NCI-H187 (cell line): ENCODE measurements around the gene CD200.

ENCODE experiments used
- DNase-seq, 2 experiments: peaks; one replicate each; lab custom pipeline; 2025; lab: John Stamatoyannopoulos, UW

Gene CD200

DNA sequence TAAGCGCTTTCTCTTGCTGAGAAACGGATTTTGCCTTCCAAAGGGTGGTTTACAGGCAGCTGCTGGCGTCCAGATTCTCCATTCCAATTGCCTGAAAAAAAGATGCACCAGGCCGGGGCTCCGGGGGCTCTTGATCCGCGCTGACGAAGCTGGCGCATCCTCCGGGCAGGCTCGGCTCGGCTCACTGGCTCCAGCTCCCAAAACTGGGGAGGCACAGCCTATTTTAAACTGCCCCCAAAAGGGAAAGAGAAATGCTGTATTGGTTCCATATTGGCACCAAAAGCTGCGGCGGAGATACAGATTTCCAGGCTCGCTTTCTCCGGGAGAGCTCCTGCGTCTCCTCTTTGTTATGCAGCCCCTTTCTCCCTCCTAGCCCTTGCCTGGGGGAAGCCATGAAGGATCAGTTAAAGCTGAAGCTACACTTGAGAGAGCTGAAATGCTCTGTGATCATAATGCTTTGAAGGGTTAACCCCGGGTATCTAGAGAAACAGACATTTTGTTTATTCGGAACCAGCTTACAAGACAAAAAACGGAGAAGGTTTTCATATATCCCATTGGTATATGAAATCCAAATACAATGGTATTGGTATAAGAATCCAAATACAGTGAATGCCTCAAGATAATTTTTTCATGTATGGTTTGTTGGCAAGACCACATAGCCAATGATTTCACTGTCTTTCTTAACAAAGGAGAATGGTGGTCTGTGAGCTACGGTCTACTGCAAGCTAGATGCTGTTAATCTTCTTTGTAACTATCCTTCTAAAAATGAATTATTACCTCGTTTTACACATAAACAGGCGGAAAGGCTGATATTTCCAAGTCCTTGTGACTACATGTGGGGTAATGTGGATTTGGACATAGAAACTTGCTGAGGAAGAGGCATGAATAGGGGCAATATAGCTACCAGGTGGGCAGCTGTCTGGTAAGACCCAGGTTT lies 693 bp downstream of the CD200 start:
- DNase-seq: no peak

DNA sequence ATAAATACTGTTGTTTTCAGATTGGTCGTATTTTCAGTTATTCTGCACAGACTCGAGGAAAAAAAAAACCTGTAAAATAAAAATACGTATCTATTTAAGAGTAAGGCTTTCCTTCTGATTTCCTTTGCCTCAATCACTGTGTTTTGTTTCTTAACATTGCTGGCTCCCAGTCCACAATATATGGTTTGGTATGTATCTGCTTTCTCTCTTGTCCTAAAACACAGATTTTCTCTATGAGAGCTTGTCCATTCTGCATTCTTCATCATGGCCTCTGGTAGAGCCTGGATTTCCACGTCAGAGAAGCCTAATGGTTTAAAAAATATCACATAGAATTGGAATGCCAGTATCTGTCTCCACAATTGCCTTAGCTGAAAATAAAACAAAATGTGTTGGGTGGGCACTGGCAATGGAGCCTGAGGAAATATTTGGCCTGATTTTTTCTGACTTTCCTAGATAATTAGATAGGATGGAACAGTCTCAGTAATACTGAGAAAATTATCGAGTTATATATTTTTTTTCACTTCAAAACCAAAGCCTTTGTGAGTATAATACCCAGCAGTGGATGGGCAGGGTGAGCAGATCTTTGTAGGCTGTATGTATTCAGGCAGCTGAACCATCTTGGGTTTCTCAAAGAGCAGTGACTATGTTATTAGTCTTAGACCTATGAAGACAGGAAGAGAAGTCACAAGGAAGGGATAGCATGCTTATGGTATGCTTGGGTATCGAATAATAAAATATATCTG lies 1.9 kb downstream of the CD200 start:
- DNase-seq: no peak

DNA sequence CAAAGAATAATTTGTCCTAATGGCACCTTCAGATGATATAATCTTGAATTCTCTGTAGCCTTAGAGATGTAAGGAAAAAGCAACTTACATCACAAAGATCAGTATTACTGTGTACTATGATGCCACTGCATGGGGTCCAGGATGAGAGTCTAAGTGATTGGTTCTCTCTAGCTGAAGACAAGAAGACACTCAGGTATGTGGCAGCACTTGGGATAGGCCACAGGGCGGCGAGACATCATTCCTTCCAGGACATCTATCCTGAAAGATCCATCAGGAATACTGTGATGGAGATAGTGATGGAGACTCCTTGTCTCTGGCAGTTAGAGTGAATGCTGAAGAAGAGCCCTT lies 2.5 kb downstream of the CD200 start:
- no peak for DNase-seq

DNA sequence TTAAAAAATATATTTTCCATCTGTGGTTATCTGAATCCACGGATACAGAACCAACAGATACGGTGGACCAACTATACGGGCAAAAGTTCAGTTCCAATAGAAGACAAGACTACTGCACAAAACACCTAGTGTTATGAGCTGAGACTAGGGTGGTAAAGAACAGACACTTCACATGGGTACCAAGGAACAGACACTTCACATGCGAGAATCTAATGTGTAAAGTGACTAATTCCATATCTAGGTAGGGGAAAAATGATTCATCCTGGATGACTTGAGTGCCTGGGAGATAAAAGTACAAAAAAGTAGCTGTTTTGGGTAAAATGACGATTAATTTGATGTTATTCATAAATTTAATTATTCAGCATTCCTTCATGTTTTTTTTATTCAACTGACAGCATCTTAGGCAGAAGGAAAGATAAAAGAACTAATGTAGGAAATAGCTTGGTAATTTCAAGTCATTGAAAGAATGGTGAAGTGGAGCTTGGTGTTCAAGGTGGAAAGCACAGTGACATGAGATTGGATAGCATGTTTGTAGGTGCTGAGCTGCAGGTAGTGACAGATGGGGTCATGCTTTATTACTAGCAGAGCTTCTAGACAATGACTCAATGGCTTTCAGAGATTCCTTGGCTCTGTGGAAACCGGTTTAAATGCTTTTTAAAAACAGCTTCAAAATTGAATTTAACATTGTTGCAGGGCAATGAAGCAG lies 5.2 kb downstream of the CD200 start:
- no peak for DNase-seq

DNA sequence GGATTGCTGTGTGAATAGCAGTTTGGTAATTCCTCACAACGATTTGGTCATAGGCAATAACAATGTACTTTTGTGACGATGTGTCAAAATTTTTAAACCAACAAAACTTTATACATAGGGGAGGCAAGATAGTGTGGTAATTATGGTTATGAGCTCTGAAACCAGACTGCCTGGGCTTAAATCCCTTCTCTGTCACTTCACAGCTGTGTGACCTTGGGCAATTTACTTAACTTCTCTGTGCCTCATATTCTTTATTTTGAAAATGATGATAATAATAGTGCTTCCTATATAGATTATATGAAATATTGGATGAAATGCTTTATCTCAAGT lies 5.7 kb downstream of the CD200 start:
- DNase-seq: no peak

DNA sequence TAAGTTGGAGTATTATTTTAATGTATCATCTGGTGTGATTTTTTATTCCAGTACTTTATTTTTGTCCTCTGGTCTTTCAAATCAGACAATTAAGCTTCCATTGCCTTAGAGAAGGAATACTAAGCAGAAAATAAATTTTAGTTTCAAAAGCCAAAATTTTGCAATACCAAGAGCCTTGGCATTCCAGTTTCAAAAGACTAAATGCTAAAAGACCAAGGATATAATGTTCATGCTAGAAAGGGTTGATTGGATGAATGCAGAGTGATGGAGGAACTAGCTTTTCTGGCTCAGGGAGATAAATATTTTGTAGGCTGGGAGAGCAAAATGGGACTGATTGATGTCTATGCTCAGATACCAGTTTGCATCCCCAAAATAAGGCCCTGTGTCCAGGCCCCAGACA lies 6.2 kb downstream of the CD200 start:
- DNase-seq: no peak

DNA sequence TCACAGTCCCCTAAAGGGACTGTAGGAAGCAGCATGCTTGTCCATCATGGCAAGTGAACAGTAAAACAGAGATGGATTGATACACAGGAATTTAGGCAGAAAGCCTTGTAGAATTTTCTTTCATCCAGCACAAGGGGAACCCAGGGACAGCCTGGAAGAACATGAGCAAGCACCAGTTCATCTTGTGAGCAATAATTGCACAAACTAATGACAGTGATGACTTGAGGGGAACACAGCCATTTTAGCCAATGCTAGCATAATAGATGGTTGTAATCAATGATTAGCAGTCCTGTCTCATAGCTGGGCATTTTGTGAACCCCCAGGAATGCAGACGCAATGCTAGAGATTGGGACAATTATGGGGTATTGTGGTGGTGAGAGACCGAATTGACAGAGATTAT lies 6.7 kb downstream of the CD200 start:
- DNase-seq: no peak

DNA sequence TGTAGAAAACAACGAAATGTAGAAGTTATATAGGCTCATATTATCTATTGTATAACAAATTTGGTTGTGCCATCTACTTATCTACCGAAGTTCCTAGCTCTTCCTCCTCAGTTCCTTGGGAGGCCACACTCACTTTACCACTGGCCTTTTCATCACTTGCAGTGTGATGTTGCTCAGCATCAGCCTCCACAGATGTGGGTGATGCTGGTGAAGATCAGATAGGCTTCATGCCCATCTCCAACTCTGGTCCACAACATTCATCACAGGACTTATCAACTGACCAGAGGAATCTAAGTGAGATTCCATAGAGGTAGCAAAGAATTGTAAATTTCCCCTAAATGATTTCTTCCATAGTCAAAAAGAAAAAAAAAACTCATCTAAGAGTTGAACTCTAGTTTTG lies 8.4 kb downstream of the CD200 start:
- no peak for DNase-seq

DNA sequence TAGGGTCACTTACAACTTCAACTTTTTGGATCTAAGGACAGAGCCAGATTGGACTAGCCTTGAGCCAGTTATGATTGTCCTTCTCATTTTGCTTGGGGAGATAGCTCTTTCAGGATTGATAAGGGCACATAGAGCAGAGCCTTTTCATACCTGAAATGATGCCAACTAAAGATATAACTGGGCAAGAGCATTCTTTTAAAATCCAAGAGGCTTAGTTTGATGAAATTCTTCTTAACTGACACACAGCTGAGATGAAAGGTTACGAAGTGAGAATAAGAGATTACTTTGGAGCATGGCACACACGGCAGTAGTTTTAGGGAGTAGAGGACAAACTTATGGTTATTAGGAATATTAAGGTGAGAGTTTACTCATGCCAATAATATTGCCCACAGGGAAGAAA lies 12.7 kb downstream of the CD200 start:
- no peak for DNase-seq

DNA sequence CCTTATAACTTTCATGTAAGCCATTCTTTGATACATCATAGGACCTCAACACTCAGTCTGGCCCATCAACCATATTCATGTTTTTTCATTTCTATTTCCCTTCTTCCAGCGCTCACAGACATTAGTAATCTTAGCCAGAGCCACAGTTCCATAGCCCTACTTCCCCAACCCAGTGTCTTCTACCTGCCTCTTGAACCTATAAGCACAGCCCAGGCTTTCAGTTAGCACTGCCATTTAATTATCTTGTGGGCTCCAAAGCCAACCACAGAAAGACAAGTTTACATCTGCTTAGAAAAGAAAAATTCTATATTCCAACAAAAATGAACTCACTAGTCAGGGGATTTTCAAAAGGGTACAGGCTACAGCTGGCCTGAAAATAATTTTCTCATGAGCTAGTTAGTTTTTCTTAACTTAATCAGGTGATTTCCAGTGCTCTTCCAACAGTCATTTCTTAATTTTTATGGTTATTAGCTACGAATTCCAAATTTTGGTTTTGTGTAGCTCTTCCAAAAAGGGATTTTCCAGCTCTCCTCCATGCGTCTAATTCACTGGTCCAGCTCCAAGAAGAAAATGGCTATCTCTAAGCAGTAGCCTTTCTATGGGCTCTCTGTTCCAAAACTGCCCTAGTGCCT lies 13.7 kb downstream of the CD200 start:
- no peak for DNase-seq

DNA sequence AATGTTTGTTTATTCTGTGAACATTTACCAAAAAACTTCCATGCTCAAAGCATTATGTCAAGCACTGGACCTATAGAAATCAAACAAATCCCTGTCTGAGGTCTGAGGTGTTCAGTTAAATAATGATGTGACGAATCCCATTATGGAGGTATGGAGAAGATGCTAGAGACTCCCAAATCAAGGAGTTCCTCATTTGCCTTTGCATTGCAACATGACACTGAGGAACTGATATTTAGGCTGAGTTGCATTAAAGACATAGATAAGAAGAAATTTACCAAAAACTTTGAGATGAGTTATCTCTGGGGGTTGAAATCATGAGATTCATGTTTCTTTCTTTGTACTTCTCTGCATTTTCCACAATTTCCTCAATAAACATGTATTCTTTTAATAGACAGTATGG lies 16.0 kb downstream of the CD200 start:
- no peak for DNase-seq

DNA sequence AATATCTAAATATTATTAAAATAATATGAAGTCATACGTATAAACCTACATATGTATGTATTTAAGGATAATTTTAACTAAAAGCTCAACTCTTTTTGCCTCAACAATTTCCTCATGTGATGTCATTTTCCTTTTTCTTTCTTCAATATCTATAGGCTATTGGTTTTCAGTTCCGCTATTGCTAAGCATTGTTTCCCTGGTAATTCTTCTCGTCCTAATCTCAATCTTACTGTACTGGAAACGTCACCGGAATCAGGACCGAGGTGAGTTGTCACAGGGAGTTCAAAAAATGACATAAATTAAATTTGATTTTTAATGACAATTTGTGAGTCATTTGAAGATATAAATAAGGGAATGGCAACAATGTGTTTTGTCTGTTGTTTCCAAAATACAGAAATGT lies 16.6 kb downstream of the CD200 start:
- DNase-seq: no peak

DNA sequence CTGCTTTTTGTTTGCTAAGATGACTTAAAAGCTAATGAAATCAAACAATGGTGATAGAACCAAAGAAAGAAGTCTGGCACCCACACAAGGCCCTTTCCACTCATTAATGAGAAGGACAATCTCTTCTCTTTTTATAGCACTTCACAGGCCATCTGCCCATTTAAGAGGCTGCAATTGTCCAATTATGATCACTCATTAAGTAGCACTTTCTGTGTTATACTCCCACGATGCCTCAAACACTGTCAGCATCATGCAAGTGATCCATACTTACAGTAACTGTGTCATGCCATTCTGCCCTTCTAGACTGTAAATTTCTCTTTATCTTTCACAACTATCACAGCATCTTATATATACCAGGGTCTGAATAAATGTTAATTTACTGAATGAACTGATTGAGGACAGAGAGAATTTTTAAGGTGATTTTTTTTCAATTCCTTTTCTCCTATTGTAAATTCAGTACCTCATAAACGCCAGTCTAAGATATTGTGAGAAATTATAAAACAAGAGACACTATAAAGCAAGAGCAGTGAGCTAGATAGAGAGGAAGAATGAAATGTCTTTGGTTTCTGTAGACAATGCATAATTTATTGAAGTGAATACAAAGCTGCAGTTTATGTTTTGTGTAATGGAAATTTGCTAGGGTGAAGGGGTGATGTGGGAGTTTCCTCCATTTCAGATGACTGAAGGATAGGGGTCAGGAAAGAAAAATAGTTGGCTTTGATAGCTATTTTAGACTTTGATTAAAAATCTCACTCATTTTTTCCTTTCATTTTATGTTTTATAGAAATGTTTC lies 17.3 kb downstream of the CD200 start:
- DNase-seq: no peak

DNA sequence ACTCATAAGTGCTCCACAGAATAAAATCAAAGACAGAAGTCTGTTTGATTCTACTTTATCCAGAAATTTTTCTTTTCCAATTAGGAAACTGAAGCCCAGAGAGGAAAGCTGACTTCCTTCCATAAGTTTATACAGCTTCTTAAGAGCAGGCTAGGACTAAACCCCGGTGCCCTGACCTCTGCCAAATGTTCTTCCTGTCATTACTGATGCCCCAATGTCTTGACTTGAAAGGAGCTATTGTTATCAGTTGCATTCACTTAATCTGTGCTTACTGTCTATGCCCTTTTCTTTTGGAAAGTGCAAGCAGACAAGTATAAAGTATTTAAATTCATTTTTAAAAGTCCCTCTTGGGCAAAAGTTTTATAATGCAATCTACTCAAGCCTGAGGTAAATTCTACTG lies 18.1 kb downstream of the CD200 start:
- DNase-seq: no peak

DNA sequence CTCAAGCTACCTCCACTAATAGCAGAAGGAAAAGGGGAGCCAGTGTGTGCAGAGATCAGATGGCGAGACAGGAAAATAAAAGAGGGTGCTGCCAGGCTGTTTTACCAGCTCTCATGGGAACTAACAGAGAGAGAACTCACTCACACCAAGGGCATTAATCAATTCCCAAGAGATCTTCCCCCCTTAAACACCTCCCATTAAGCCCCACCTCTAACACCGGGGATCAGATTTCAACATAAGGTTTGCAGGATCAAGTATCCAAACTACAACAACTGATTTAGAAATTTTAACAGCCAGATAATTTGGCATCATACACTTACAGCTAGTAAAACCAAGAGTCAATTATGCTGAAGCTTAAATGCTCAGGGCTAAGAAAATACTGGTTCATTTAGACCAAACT lies 18.9 kb downstream of the CD200 start:
- no peak for DNase-seq

DNA sequence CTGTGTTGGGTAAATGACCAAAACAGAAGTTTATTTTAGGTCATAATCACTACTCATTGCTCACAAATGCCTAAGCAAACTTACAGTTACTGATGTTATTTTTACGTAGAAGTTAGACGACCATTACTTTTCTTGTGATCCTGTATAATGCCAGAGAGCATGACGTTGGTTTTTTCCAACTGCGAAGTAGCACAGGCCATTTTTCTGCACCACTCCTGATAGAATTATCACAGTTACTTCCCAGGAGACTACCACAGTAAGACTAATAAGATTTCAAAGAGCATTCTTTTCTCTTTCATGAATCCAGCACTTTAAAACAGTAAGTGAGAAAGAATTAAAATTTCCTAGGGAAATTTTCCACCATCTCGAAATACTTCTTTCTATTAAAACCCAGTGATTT lies 19.8 kb downstream of the CD200 start:
- no peak for DNase-seq

DNA sequence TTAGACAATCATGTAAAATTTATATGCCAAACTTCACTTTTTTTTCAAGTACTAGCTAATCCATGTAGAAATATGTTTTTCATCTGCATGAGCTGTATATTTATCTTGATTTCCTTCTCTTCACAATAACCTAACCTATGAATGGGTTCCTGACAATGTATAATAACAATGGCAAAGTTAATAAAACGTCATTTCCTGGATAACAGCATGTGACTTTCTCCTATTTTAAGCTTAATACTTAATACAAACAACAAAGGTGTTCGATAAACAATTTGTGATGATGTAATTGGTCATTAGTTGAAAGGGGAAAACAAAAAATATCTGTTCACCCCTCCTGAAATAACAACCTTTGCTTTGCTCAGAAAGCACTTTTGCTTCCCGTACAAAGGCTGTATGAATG lies 20.4 kb downstream of the CD200 start:
- no peak for DNase-seq

DNA sequence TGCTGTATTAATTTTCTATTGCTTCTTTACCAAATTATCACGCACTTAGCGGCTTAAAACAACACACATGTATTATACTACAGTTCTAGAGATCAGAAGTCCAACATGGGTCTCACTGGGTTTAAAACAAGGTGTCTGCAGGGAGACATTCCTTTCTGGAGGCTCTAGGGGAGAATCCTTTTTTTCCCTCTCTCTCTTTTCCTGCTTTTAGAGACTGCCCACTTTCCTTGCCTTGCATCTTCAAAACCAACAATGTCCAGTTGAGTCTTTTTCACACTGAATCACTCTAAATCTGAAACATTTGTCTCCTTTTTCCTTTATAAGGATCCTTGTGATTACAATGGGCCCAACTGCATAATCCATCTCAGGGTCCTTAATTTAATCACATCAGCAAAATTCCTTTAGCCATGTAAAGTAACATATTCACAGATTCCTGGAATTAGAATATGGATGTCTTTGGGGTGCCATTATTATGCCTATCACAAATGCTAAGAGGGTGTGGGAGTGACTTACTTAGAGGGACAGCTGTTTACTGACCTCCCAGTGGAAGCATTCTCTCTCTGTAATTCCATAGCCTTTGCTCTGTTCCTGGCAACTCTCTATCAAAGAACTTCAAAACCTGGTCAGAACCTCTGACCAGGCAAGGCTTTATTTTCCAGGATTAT lies 21.8 kb downstream of the CD200 start:
- no peak for DNase-seq

DNA sequence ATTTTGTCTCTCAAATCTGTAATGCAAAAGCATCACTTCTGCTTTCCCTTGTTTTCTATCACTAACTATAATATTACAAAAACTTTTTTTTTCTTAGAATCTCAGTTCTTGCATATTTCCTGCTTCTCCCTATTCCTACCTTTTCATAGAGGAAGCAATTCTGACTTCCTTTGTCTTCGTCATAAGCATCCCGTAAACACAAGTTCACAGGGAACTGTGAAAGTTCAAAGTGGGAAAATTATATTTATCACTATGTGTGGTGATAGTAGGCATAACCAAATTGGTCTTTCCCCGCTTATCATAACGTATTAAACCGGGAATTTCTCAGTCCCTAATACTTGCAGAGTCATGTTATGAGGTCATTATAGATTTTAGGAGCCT lies 22.3 kb downstream of the CD200 start:
- no peak for DNase-seq

DNA sequence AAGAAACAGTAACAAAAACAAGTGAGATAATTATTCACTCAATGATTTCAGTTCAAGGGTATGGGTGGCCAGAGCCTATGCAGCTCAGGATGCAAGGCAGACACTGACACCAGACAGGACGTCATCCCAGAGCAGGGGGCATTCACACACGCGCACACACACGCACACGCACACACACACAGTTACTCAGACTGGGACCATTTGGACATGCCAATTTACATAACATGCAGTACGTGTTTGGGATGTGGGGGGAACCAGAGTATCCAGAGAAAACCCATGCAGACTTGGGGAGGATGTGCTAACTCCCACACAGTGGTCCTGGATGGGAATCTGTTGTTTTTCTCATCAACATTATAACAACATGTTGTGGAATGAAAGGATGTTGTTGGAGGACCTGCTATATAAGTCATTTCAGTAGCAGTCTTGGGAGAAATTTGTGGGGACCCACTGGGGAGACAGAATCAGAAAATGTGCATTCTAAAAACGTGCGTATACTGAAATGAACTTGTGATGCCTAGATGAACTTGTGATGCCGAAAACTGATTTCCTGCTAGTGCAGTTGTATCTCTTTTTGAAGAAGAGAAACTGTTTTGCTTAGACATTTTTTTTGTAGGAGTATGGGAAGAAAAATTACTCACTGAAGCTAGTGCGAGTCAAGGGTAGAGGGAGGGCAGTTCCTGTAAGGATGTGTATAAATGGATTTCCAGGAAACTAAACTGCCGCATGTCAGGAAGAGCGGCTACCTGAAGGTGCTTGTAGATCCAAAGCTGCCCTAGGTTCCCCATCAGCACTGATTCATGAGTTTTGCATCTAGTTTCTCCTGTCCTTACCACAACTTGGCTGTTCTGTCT lies 25.2 kb downstream of the CD200 start:
- no peak for DNase-seq
